ENCODE data around the gene CMTM1.

DNA sequence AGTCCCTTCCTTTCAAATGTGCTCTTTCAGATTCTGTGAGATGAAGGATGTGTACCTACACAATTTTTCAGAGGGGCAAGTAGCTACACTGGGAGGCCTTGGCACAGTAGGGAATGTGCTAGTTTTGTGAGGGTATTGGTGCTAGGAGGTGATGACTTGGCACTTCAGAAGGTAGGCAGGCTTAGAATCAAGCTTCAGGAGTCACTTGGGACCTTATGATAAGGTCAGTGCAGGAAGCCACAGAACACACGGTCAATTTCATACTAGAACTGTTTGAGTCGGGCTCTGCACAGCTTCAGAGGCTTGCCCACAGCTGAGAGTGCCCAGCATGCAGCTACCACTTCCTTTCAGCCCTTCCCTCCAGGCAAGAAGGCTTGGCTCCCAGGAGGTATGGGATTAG is 6.1 kb downstream of the CMTM1 start:
- TF ChIP-seq, protein P1, sequence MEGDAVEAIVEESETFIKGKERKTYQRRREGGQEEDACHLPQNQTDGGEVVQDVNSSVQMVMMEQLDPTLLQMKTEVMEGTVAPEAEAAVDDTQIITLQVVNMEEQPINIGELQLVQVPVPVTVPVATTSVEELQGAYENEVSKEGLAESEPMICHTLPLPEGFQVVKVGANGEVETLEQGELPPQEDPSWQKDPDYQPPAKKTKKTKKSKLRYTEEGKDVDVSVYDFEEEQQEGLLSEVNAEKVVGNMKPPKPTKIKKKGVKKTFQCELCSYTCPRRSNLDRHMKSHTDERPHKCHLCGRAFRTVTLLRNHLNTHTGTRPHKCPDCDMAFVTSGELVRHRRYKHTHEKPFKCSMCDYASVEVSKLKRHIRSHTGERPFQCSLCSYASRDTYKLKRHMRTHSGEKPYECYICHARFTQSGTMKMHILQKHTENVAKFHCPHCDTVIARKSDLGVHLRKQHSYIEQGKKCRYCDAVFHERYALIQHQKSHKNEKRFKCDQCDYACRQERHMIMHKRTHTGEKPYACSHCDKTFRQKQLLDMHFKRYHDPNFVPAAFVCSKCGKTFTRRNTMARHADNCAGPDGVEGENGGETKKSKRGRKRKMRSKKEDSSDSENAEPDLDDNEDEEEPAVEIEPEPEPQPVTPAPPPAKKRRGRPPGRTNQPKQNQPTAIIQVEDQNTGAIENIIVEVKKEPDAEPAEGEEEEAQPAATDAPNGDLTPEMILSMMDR (IDR thresholded peaks at IDR 0.05; ENCODE audit: poor library complexity) = no peak
- TF ChIP-seq EZH2phosphoT487 (IDR thresholded peaks at IDR 0.05; ENCODE audit: low read depth, severe bottlenecking, unreplicated experiment) (no peak), EZH2 (IDR thresholded peaks at IDR 0.05; ENCODE audit: borderline replicate concordance) (no peak)

All from hepatocyte (in vitro differentiated cells).